Measurements from ENCODE around the gene CNOT2. TPM values are rescaled to one million over a fixed set of nuclear protein-coding genes. Genes with fewer than 3 reads are reported as not detected.

CNOT2 gene
- 65.6 and 74.4 TPM in 2 replicates for total RNA-seq

GRCh38 chr12:70242695-70243509 is at the start of gene CNOT2:
TSS of gene CNOT2 (plus strand) at chr12:70243433. CDS start at chr12:70278227, 34,794 bp downstream.
- H3K4me3 Mint-ChIP-seq = peak within 1 kb of the TSS; percentile 94
- intact Hi-C loops (cut with micrococcal nuclease) = loop anchor here (1.0 to 10.0 kb wide), 11 partner anchors 69 to 1599 kb away; partner anchors contain the start of genes CCT2, KCNMB4, MDM2 and RAB3IP
- DNase-seq = peak; percentile 96
- H3K27ac Mint-ChIP-seq = peak within 1 kb of the TSS; percentile 99
- H3K9me3 Mint-ChIP-seq = peaks cover 7% of the 10 kb centered on the region
- H3K27me3 Mint-ChIP-seq = no peaks in the 10 kb centered on the region
- H3K36me3 Mint-ChIP-seq (ENCODE audit: low read depth) = peaks cover 49% of the 10 kb centered on the region
- peaks cover 47% of the 10 kb centered on the region for H3K4me1 Mint-ChIP-seq

- intact Hi-C loops (cut with micrococcal nuclease) = no loop called here
- no peak overlapping the region for H3K4me3 Mint-ChIP-seq
Measured at GRCh38 chr12:70194076-70194475, 49.2 kb upstream of the CNOT2 start.

GRCh38 chr12:70196811-70197281 is 46.4 kb upstream of the CNOT2 start:
- H3K4me3 Mint-ChIP-seq = no peak overlapping the region
- no peaks in the 10 kb centered on the region for H3K4me1 Mint-ChIP-seq
- no peak for DNase-seq
- no peak overlapping the region for H3K27ac Mint-ChIP-seq
- H3K27me3 Mint-ChIP-seq = peaks cover 2% of the 10 kb centered on the region
- no peaks in the 10 kb centered on the region for H3K9me3 Mint-ChIP-seq
- no peaks in the 10 kb centered on the region for H3K36me3 Mint-ChIP-seq (ENCODE audit: low read depth)
- intact Hi-C loops (cut with micrococcal nuclease) = no loop called here

More at GRCh38 chr12:70194076-70194475, 49.2 kb upstream of the CNOT2 start:
- no peaks in the 10 kb centered on the region for H3K9me3 Mint-ChIP-seq
- peaks cover 2% of the 10 kb centered on the region for H3K27me3 Mint-ChIP-seq
- no peaks in the 10 kb centered on the region for H3K4me1 Mint-ChIP-seq
- H3K27ac Mint-ChIP-seq = no peak overlapping the region
- no peaks in the 10 kb centered on the region for H3K36me3 Mint-ChIP-seq (ENCODE audit: low read depth)
- no peak for DNase-seq

DNA sequence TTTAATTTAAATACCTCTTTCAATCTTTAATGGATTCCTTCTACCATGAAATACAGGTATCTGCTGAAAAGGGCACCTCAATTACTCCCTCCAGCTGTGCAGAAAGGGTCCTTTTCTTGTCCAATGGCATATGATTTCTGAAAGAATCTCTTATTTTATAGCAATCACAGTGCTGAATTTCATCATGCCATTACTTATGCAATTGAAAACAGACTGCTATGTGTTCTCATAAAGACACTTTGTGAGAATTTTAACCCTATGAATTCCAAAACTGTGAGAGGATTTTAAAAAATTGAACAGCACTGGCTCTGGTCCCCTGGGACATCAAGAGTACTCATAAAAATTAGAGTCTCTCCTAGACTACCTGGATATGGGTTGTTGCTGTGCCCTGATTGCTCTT is 45.9 kb upstream of the CNOT2 start:
- Mint-ChIP-seq H3K36me3 (ENCODE audit: low read depth) (no peaks in the 10 kb centered on the region), H3K4me1 (no peaks in the 10 kb centered on the region), H3K9me3 (no peaks in the 10 kb centered on the region), H3K27me3 (peaks cover 2% of the 10 kb centered on the region), H3K4me3 (no peak overlapping the region), H3K27ac (no peak overlapping the region)
- no peak for DNase-seq
- intact Hi-C loops (cut with micrococcal nuclease) = no loop called here

DNA sequence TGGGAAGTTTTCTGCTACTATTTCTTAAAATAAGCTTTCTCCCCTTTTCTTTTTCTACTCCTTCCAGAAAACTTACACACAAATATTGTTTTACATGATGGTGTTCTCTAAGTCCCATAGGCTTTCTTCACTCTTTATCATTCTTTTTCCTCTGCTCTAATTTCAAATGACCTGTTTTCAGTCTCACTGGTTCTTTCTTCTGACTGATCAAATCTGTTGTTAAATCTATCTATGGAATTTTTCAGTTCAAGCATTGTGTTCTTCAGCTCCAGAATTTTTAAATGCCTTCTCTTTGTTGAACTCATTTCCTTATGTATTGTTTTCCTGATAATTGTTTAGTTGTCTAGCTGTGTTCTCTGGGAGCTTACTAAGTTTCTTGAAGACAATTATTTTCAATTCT is 29.5 kb upstream of the CNOT2 start:
- no peak for DNase-seq
- H3K27ac Mint-ChIP-seq = no peak overlapping the region
- peaks cover 5% of the 10 kb centered on the region for H3K36me3 Mint-ChIP-seq (ENCODE audit: low read depth)
- no peaks in the 10 kb centered on the region for H3K27me3 Mint-ChIP-seq
- H3K4me1 Mint-ChIP-seq = peaks cover 4% of the 10 kb centered on the region
- no peak overlapping the region for H3K4me3 Mint-ChIP-seq
- H3K9me3 Mint-ChIP-seq = peaks cover 31% of the 10 kb centered on the region
- intact Hi-C loops (cut with micrococcal nuclease) = no loop called here

DNA sequence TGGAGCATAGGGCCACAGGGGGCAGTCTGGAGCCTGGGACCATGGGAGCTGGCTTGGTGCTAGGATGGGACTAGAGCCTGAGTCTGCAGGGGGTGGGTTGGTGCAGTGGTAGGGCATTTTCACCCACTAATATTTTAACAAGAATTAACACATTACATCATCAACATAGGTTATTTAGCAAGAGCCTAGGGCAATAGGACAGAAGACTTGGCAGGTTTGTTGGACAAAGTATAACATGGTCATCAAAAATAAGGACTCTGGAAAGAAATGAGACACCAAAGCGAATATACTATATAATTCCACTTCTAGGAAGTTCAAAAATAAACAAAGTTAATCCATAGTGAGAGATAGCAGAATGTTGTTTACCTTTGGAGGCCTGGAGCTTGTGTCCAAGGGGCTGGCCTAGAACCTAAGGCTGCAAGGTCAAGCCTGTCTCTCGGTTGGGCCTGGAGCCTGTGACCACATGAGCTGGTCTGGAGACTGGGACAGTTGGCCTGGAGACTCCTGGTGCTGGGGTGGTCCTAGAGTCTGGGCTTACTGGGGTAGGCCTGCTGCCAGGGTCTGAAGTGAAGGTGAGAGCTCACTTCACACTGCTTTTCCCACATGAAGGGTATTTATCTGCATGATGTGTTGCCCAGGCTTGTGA is 28.1 kb upstream of the CNOT2 start:
- peaks cover 4% of the 10 kb centered on the region for H3K4me1 Mint-ChIP-seq
- no peak overlapping the region for H3K27ac Mint-ChIP-seq
- no peak for DNase-seq
- H3K4me3 Mint-ChIP-seq = no peak overlapping the region
- H3K9me3 Mint-ChIP-seq = peaks cover 23% of the 10 kb centered on the region
- H3K27me3 Mint-ChIP-seq = no peaks in the 10 kb centered on the region
- intact Hi-C loops (cut with micrococcal nuclease) = no loop called here
- peaks cover 5% of the 10 kb centered on the region for H3K36me3 Mint-ChIP-seq (ENCODE audit: low read depth)

GRCh38 chr12:70217416-70217815 is 25.8 kb upstream of the CNOT2 start:
- intact Hi-C loops (cut with micrococcal nuclease) = no loop called here
- peaks cover 19% of the 10 kb centered on the region for H3K9me3 Mint-ChIP-seq
- no peak for DNase-seq

GRCh38 chr12:70221626-70222025 is 21.6 kb upstream of the CNOT2 start:
- no peak for DNase-seq

More at GRCh38 chr12:70217416-70217815, 25.8 kb upstream of the CNOT2 start:
- Mint-ChIP-seq H3K4me1 (peaks cover 4% of the 10 kb centered on the region), H3K27ac (no peak overlapping the region), H3K27me3 (no peaks in the 10 kb centered on the region), H3K36me3 (ENCODE audit: low read depth) (peaks cover 5% of the 10 kb centered on the region), H3K4me3 (no peak overlapping the region)

GRCh38 chr12:70227911-70228310 is 15.3 kb upstream of the CNOT2 start:
- no peak overlapping the region for H3K4me3 Mint-ChIP-seq
- no peaks in the 10 kb centered on the region for H3K4me1 Mint-ChIP-seq
- DNase-seq = no peak
- H3K9me3 Mint-ChIP-seq = no peaks in the 10 kb centered on the region
- H3K27ac Mint-ChIP-seq = no peak overlapping the region
- intact Hi-C loops (cut with micrococcal nuclease) = no loop called here
- H3K36me3 Mint-ChIP-seq (ENCODE audit: low read depth) = no peaks in the 10 kb centered on the region
- H3K27me3 Mint-ChIP-seq = no peaks in the 10 kb centered on the region

More at GRCh38 chr12:70221626-70222025, 21.6 kb upstream of the CNOT2 start:
- no peak overlapping the region for H3K27ac Mint-ChIP-seq
- intact Hi-C loops (cut with micrococcal nuclease) = no loop called here
- no peaks in the 10 kb centered on the region for H3K9me3 Mint-ChIP-seq
- H3K36me3 Mint-ChIP-seq (ENCODE audit: low read depth) = no peaks in the 10 kb centered on the region
- no peaks in the 10 kb centered on the region for H3K27me3 Mint-ChIP-seq
- H3K4me1 Mint-ChIP-seq = peaks cover 4% of the 10 kb centered on the region
- H3K4me3 Mint-ChIP-seq = no peak overlapping the region

DNA sequence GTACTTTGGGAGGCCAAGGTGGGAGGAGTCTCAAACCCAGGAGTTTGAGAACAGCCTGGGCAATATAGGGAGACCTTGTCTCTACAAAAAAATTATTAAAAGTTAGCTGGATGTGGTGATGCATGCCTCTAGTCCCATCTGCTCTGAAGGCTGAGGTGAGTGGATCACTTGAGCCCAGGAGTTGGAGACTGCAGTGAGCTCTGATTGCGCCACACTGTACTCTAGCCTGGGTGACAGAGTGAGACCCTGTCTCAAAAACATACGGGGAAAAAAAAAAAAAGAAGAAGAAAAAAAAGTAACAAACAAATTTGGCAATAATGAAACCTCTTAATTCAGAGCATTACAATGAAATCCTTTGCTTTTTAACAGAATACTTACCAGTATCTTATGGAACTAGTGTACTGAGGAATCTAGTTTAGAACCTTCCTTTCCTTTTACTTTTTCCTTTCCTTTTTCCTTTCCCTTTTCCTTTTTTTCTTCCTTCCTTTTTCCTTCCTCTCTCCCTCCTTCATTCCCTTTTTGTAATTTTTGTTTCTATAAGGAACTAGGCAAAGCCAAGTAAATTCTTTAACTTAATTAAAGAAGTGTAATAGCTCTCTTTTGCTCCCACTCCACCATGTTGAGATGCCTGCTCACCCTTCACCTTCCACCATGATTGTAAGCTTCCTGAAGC is 12.2 kb upstream of the CNOT2 start:
- no peaks in the 10 kb centered on the region for H3K9me3 Mint-ChIP-seq
- peaks cover 5% of the 10 kb centered on the region for H3K36me3 Mint-ChIP-seq (ENCODE audit: low read depth)
- H3K27ac Mint-ChIP-seq = no peak overlapping the region
- no peaks in the 10 kb centered on the region for H3K27me3 Mint-ChIP-seq
- H3K4me1 Mint-ChIP-seq = no peaks in the 10 kb centered on the region
- H3K4me3 Mint-ChIP-seq = no peak overlapping the region
- DNase-seq = no peak
- intact Hi-C loops (cut with micrococcal nuclease) = no loop called here

DNA sequence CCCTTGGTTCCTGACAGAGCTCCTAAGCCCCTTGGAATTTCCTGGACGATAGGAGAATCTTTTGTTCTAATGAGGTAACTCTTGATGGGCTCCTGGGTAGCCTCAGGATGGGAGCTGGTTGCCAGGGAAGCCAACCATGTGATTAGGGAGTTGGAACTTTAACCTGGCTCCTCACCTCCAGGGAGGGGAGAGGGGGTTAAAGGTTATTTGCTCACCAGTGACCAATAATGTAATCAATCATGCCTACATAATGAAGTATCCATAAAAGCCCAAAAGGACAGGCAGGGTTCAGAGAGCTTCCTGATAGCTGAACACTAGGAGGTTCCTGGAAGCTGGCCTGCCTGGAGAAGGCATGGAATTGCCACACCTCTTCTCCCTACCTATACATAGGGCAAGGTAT is 6.2 kb upstream of the CNOT2 start:
- H3K27me3 Mint-ChIP-seq = no peaks in the 10 kb centered on the region
- no peak for DNase-seq
- no peak overlapping the region for H3K4me3 Mint-ChIP-seq
- H3K9me3 Mint-ChIP-seq = peaks cover 10% of the 10 kb centered on the region
- peaks cover 13% of the 10 kb centered on the region for H3K4me1 Mint-ChIP-seq
- intact Hi-C loops (cut with micrococcal nuclease) = no loop called here
- peaks cover 44% of the 10 kb centered on the region for H3K36me3 Mint-ChIP-seq (ENCODE audit: low read depth)
- no peak overlapping the region for H3K27ac Mint-ChIP-seq

DNA sequence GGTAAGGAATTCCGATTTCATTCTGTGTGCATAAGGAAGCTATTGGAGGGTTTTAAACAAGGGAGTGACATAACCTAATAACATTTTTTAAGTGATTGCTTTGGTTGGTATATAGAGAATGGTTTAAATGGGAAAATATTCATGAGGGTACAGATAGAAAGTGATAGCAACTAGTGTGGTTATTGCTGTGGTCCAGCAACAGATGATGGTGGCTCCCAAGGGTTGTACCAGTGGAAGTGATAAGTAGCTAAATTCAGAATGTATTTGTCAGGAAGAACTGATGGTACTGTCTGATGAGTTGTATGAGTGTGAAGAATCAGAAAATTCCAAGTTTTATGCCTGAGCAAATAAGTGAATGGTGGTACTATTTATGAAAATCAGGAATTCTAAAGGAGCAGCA is 2.6 kb upstream of the CNOT2 start:
- Mint-ChIP-seq H3K4me3 (peak overlapping the region; percentile 39), H3K36me3 (ENCODE audit: low read depth) (peaks cover 56% of the 10 kb centered on the region), H3K27ac (peak overlapping the region; percentile 72), H3K4me1 (peaks cover 33% of the 10 kb centered on the region), H3K9me3 (peaks cover 10% of the 10 kb centered on the region), H3K27me3 (no peaks in the 10 kb centered on the region)
- DNase-seq = peak; percentile 64
- intact Hi-C loops (cut with micrococcal nuclease) = loop anchor here (5.0 to 10.0 kb wide), 8 partner anchors 72 to 1602 kb away; partner anchors contain the start of genes MDM2, SLC35E3, TMEM19 and YEATS4

DNA sequence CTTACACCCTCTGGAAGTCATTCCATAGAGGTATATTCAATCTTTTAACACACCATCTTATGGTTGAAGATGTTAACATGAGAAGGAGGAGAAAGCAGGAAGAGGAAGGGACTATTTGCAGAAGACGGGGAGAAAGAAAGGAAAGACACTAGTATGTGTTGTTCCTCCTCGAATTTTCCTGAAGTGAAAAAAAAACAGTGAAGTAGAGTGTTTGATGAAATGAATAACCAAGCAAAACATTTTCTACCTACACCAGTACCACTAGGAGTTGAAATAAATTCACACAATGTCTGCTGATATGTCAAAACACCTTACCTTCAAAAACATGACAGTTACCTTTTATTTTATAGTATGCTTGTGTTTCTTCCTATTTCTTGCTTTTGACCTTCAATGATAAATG is 1.4 kb upstream of the CNOT2 start:
- Mint-ChIP-seq H3K27me3 (no peaks in the 10 kb centered on the region), H3K27ac (peak overlapping the region; percentile 99), H3K36me3 (ENCODE audit: low read depth) (peaks cover 52% of the 10 kb centered on the region), H3K9me3 (peaks cover 10% of the 10 kb centered on the region), H3K4me1 (peaks cover 40% of the 10 kb centered on the region), H3K4me3 (peak overlapping the region; percentile 94)
- intact Hi-C loops (cut with micrococcal nuclease) = loop anchor here (1.0 to 10.0 kb wide), 10 partner anchors 70 to 1600 kb away; partner anchors contain the start of genes CCT2, KCNMB4, MDM2 and SLC35E3
- DNase-seq = no peak

All from activated CD4-positive, alpha-beta T cell treated with anti-CD3 and anti-CD28 coated beads, Interleukin-2, amount 10 ng/mL, durations not matched to agents 24 days and 14 days (primary cell).